ENCODE measurements around the gene BICD1.

DNA sequence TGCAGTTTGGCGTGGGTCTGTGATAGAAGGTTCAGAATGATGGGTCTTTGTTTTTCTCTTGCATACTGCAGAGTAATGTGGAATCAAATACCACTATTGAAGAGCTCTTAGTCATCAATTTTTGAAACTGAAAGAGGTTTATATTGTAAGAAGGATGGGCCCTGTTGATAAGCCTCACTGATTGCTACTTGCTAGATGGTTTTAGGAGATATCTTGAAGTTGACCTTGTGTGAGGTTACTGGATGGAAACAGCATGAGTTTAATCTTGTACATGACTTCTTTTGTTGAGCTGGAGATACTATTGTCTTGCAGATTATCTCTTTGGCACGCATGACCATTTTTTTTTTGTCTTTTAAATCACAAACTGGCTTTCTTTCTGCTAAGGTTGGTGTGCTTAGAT is 13.8 kb downstream of the BICD1 start:
- TF ChIP-seq, protein P1, sequence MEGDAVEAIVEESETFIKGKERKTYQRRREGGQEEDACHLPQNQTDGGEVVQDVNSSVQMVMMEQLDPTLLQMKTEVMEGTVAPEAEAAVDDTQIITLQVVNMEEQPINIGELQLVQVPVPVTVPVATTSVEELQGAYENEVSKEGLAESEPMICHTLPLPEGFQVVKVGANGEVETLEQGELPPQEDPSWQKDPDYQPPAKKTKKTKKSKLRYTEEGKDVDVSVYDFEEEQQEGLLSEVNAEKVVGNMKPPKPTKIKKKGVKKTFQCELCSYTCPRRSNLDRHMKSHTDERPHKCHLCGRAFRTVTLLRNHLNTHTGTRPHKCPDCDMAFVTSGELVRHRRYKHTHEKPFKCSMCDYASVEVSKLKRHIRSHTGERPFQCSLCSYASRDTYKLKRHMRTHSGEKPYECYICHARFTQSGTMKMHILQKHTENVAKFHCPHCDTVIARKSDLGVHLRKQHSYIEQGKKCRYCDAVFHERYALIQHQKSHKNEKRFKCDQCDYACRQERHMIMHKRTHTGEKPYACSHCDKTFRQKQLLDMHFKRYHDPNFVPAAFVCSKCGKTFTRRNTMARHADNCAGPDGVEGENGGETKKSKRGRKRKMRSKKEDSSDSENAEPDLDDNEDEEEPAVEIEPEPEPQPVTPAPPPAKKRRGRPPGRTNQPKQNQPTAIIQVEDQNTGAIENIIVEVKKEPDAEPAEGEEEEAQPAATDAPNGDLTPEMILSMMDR (conservative IDR thresholded peaks at IDR 0.05; ENCODE audit: low read depth, low read length), result no peak
- TF ChIP-seq EZH2 (IDR thresholded peaks at IDR 0.05; ENCODE audit: low read length, unreplicated experiment), result no peak
